PFSK-1 (cell line): Measurements from ENCODE around the gene UST.

Source experiments
- POLR2AphosphoS5 ChIP-seq: IDR thresholded peaks from 2 replicates; pipeline ENCODE4 v1.6.1; 2012; ENCODE audit warnings: low read depth, mild to moderate bottlenecking, control low read depth, low read length, moderate library complexity
- REST ChIP-seq, 2 experiments: IDR thresholded peaks; 2 replicates each; pipeline versions ENCODE4 v1.6.1 to v1.8.0; 2011 to 2012; ENCODE audit warnings: low read depth in 2 of 2, low read length in 2 of 2, control low read depth in 1 of 2, inconsistent platforms in 1 of 2, mild to moderate bottlenecking in 1 of 2, moderate library complexity in 1 of 2; ENCODE audit not compliant: insufficient read depth in 1 of 2
- TAF1 ChIP-seq: IDR thresholded peaks from 2 replicates; pipeline ENCODE4 v1.6.1; 2012; ENCODE audit warnings: low read length, control low read depth, borderline replicate concordance; ENCODE audit not compliant: insufficient read depth

GRCh38 chr6:148845464-148845863, 98.6 kb downstream of the UST start:
- no peak for TF ChIP-seq REST (IDR thresholded peaks at IDR 0.05; ENCODE audit: insufficient read depth in 1 of 2, low read depth in 2 of 2, low read length in 2 of 2)
- no peak for TF ChIP-seq TAF1
- no peak for TF ChIP-seq POLR2AphosphoS5
